Endometrial microvascular endothelial cells (primary cell): Measurements from ENCODE around the gene SBF2. TPM values are rescaled to one million over a fixed set of nuclear protein-coding genes. Genes with fewer than 3 reads are reported as not detected.

Experiments
- in situ Hi-C: cut with HindIII; loops from 2 replicates; pipeline ENCODE4 v1.10.0; 2017; ENCODE audit warnings: low sequenced_read_pairs, low pct_unique_long_range_greater_than_20kb; ENCODE audit errors: inconsistent ontology term
- total RNA-seq: library from RNA; depleted of rRNA; stranded (reverse); fragments of >200 nt; gene quantifications from one replicate; pipeline ENCODE4 v1.2.3, GENCODE V29; 2015; ENCODE audit errors: inconsistent ontology term

SBF2 gene
- total RNA-seq, 1 donor from 2014 or later = 26.6 TPM

- in situ Hi-C loops = no loop called here
Observed at GRCh38 chr11:9765320-9766101, 528.5 kb downstream of the SBF2 start.

- in situ Hi-C loops = no loop called here
Observed at GRCh38 chr11:9763301-9763700, 530.7 kb downstream of the SBF2 start.

- in situ Hi-C loops = no loop called here
Observed at GRCh38 chr11:9762531-9762930, 531.5 kb downstream of the SBF2 start.

GRCh38 chr11:9761441-9761945 is 532.5 kb downstream of the SBF2 start:
- in situ Hi-C loops = no loop called here

- in situ Hi-C loops = no loop called here
Observed at GRCh38 chr11:9760193-9760575, 533.8 kb downstream of the SBF2 start.

- in situ Hi-C loops = no loop called here
Observed at GRCh38 chr11:9759519-9760192, 534.4 kb downstream of the SBF2 start.

GRCh38 chr11:9758637-9759518 is 535.1 kb downstream of the SBF2 start:
- in situ Hi-C loops = no loop called here

GRCh38 chr11:9757809-9758636 is 536.0 kb downstream of the SBF2 start:
- in situ Hi-C loops = no loop called here

- in situ Hi-C loops = no loop called here
Observed at GRCh38 chr11:9756878-9757277, 537.1 kb downstream of the SBF2 start.

GRCh38 chr11:9756461-9756860 is 537.6 kb downstream of the SBF2 start:
- in situ Hi-C loops = no loop called here

- in situ Hi-C loops = no loop called here
Observed at GRCh38 chr11:9755561-9756185, 538.3 kb downstream of the SBF2 start.

- in situ Hi-C loops = loop anchor here (5.0 kb wide), 1 partner anchor 548 kb away; no protein-coding TSS in a partner anchor
Observed at GRCh38 chr11:9754010-9754471, 540.0 kb downstream of the SBF2 start.

GRCh38 chr11:9753021-9753420 is 541.0 kb downstream of the SBF2 start:
- in situ Hi-C loops = loop anchor here (5.0 kb wide), 1 partner anchor 549 kb away; no protein-coding TSS in a partner anchor

GRCh38 chr11:9752091-9752490 is 541.9 kb downstream of the SBF2 start:
- in situ Hi-C loops = loop anchor here (5.0 kb wide), 1 partner anchor 550 kb away; no protein-coding TSS in a partner anchor

GRCh38 chr11:9750551-9750950 is 543.5 kb downstream of the SBF2 start:
- in situ Hi-C loops = loop anchor here (5.0 kb wide), 1 partner anchor 552 kb away; no protein-coding TSS in a partner anchor

GRCh38 chr11:9748361-9748970 is 545.6 kb downstream of the SBF2 start:
- in situ Hi-C loops = no loop called here

- in situ Hi-C loops = no loop called here
Observed at GRCh38 chr11:9747828-9748227, 546.2 kb downstream of the SBF2 start.
